Activated CD8-positive, alpha-beta T cell treated with anti-CD3 and anti-CD28 coated beads for 36 hours (primary cell): ENCODE measurements around the gene MAPK8. TPM values are rescaled to one million over a fixed set of nuclear protein-coding genes. Genes with fewer than 3 reads are reported as not detected.

Experiments used
- ATAC-seq: fragments of 200-7000 bp; cut with Tn5 transposase; one replicate; pipeline ENCODE4 v1.10.0; 2021; ENCODE audit warnings: mild to moderate bottlenecking, moderate library complexity
- CTCF ChIA-PET: fragments of 350-600 bp; sonication (Branson Sonifier 250); formaldehyde crosslinking; loops from one replicate; lab custom pipeline; 2021; ENCODE audit warnings: antibody characterized with exemption; lab: Charles Lee
- POLR2A ChIA-PET: fragments of 350-600 bp; sonication (Branson Sonifier 250); formaldehyde crosslinking; loops from one replicate; lab custom pipeline; 2021; ENCODE audit warnings: antibody characterized with exemption; lab: Charles Lee
- DNase-seq: peaks from one replicate; pipeline ENCODE4 v3.0.0-alpha.2; 2020
- H3K27ac Mint-ChIP-seq: one replicate; pipeline ENCODE4 v1.8.0; 2021; ENCODE audit warnings: mild to moderate bottlenecking, mixed read lengths
- H3K27me3 Mint-ChIP-seq: one replicate; pipeline ENCODE4 v1.8.0; 2021; ENCODE audit warnings: mixed read lengths
- H3K36me3 Mint-ChIP-seq: one replicate; pipeline ENCODE4 v1.8.0; 2021; ENCODE audit warnings: low read depth, mixed read lengths
- H3K4me1 Mint-ChIP-seq: one replicate; pipeline ENCODE4 v1.8.0; 2021; ENCODE audit warnings: low read depth, mixed read lengths
- H3K4me3 Mint-ChIP-seq: one replicate; pipeline ENCODE4 v1.8.0; 2021; ENCODE audit warnings: mild to moderate bottlenecking, moderate library complexity, mixed read lengths
- H3K9me3 Mint-ChIP-seq: one replicate; pipeline ENCODE4 v1.8.0; 2021; ENCODE audit warnings: mixed read lengths
- CTCF ChIP-seq: fragments of 200-600 bp; IDR thresholded peaks from one replicate; pipeline ENCODE4 v1.8.0; 2022; ENCODE audit warnings: antibody characterized with exemption, mild to moderate bottlenecking
- intact Hi-C: fragments of 100-400 bp; cut with micrococcal nuclease; formaldehyde crosslinking; loops from one replicate; pipeline ENCODE4 v1.10.0; 2022
- total RNA-seq, 2 experiments: library from RNA; stranded (reverse); gene quantifications; one replicate each; pipeline ENCODE4 v1.2.3, GENCODE V29; 2021

MAPK8 gene
- total RNA-seq, 2 experiments from 2014 or later: 40.5 to 41.1 TPM

GRCh38 chr10:48467669-48468068 lies 161.2 kb downstream of the MAPK8 start:
- Mint-ChIP-seq H3K4me3 (no peak overlapping the region), H3K9me3 (no peaks in the 10 kb centered on the region), H3K36me3 (no peaks in the 10 kb centered on the region), H3K27me3 (no peaks in the 10 kb centered on the region), H3K27ac (no peak overlapping the region), H3K4me1 (no peaks in the 10 kb centered on the region)
- ATAC-seq (no peak), DNase-seq (no peak)
- no peak for TF ChIP-seq CTCF
- intact Hi-C loops: no loop called here
- CTCF ChIA-PET: no interaction called here
- POLR2A ChIA-PET: no interaction called here

- Mint-ChIP-seq H3K36me3 (no peaks in the 10 kb centered on the region), H3K4me1 (no peaks in the 10 kb centered on the region), H3K9me3 (no peaks in the 10 kb centered on the region), H3K27me3 (no peaks in the 10 kb centered on the region), H3K27ac (no peak overlapping the region), H3K4me3 (no peak overlapping the region)
- intact Hi-C loops: no loop called here
- ChIA-PET POLR2A (no interaction called here), CTCF (interaction anchor here (1.2 kb wide), 1 partner anchor 188 kb away, joined by 4 read pairs; no protein-coding TSS in a partner anchor)
- DNase-seq (no peak), ATAC-seq (no peak)
- no peak for TF ChIP-seq CTCF
Observed at GRCh38 chr10:48468130-48468790, 161.8 kb downstream of the MAPK8 start.

GRCh38 chr10:48468866-48469511 lies 162.5 kb downstream of the MAPK8 start:
- Mint-ChIP-seq H3K9me3 (no peaks in the 10 kb centered on the region), H3K4me3 (no peak overlapping the region), H3K27me3 (no peaks in the 10 kb centered on the region), H3K36me3 (no peaks in the 10 kb centered on the region), H3K4me1 (no peaks in the 10 kb centered on the region), H3K27ac (no peak overlapping the region)
- TF ChIP-seq CTCF: no peak
- intact Hi-C loops: no loop called here
- ATAC-seq (no peak), DNase-seq (no peak)
- POLR2A ChIA-PET: no interaction called here
- CTCF ChIA-PET: interaction anchor here (1.1 to 1.2 kb wide), 2 partner anchors 23 to 188 kb away, joined by 3 to 4 read pairs; no protein-coding TSS in a partner anchor

GRCh38 chr10:48469516-48470020 lies 163.1 kb downstream of the MAPK8 start:
- intact Hi-C loops: no loop called here
- Mint-ChIP-seq H3K27ac (no peak overlapping the region), H3K4me1 (no peaks in the 10 kb centered on the region), H3K36me3 (no peaks in the 10 kb centered on the region), H3K27me3 (no peaks in the 10 kb centered on the region), H3K9me3 (no peaks in the 10 kb centered on the region), H3K4me3 (no peak overlapping the region)
- CTCF ChIA-PET: interaction anchor here (1.1 to 1.2 kb wide), 2 partner anchors 22 to 187 kb away, joined by 3 to 4 read pairs; no protein-coding TSS in a partner anchor
- DNase-seq (no peak), ATAC-seq (no peak)
- POLR2A ChIA-PET: interaction anchor here (1.0 kb wide), 1 partner anchor 48 kb away, joined by 3 read pairs; no protein-coding TSS in a partner anchor
- no peak for TF ChIP-seq CTCF
